HepG2 (cell line): ENCODE measurements around the gene LDLRAD4.

Experiments used
- CHD2 ChIP-seq: IDR thresholded peaks from 2 replicates; pipeline ENCODE4 v1.6.1; 2011; ENCODE audit warnings: low read depth, low read length, improper control_type of control experiment
- ELF1 ChIP-seq: sonication (generic); formaldehyde crosslinking; IDR thresholded peaks from 2 replicates; pipeline ENCODE4 v1.4.0; 2020; ENCODE audit warnings: missing genetic modification reagents
- FOSL1 ChIP-seq: sonication (generic); formaldehyde crosslinking; IDR thresholded peaks from 2 replicates; pipeline ENCODE4 v1.9.0; 2021; ENCODE audit warnings: missing genetic modification reagents, borderline replicate concordance
- GTF2F1 ChIP-seq: fragments of 150-350 bp; IDR thresholded peaks from 2 replicates; pipeline ENCODE4 v1.6.1; 2014; ENCODE audit warnings: low read length
- TF ChIP-seq, protein P1 (sequence below): sonication (generic); formaldehyde crosslinking; IDR thresholded peaks from 2 replicates; pipeline ENCODE4 v1.9.0; 2022; ENCODE audit warnings: low read depth, missing genetic modification reagents

DNA sequence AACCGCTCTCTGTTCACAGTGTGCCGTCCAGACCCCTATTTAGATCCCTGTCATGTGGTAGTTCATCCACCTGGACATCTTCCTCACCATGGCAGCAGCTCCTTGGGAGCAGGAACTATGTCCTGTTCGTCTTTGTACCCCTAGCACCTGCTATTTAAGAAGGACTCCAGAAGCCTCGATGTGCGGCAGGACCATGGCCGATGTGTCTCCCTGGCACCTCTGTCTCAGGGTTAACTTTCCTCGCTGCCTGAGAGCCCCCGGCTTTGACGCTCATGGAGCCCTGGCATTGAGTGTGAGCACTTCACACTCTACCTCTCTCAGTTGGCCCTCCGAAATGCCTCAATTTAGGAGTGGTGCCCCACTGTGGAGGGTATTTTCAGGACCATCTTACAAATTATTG, 355.8 kb downstream of the LDLRAD4 start:
- TF ChIP-seq FOSL1 (CRISPR knock-in tag) (no peak), ELF1 (CRISPR knock-in tag) (no peak), CHD2 (no peak), GTF2F1 (no peak)
- TF ChIP-seq, protein P1, sequence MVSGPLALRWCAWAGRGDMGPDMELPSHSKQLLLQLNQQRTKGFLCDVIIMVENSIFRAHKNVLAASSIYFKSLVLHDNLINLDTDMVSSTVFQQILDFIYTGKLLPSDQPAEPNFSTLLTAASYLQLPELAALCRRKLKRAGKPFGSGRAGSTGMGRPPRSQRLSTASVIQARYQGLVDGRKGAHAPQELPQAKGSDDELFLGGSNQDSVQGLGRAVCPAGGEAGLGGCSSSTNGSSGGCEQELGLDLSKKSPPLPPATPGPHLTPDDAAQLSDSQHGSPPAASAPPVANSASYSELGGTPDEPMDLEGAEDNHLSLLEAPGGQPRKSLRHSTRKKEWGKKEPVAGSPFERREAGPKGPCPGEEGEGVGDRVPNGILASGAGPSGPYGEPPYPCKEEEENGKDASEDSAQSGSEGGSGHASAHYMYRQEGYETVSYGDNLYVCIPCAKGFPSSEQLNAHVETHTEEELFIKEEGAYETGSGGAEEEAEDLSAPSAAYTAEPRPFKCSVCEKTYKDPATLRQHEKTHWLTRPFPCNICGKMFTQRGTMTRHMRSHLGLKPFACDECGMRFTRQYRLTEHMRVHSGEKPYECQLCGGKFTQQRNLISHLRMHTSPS (CRISPR knock-in tag): no peak
